Measurements from ENCODE around the gene ZNF783.
"Not testable (repeated sequence)": the region's sequence is repeated elsewhere in the genome, so short reads cannot be mapped to it uniquely, and the experiment has no call there.

Gene ZNF783

GRCh38 chr7:149306854-149307253, 44.9 kb downstream of the ZNF783 start:
- DNase-seq, result no peak

GRCh38 chr7:149307775-149308501, 45.9 kb downstream of the ZNF783 start:
- DNase-seq, result no peak

- DNase-seq, result no peak
These were observed 48.3 kb downstream of the ZNF783 start for GRCh38 chr7:149310113-149310836.

GRCh38 chr7:149310990-149311573, 49.1 kb downstream of the ZNF783 start:
- DNase-seq, result no peak

GRCh38 chr7:149313981-149314380, 52.0 kb downstream of the ZNF783 start:
- no peak for DNase-seq

GRCh38 chr7:149316606-149317005, 54.6 kb downstream of the ZNF783 start:
- no peak for DNase-seq

GRCh38 chr7:149317496-149317895, 55.5 kb downstream of the ZNF783 start:
- no peak for DNase-seq

- DNase-seq, result no peak
These were observed 56.1 kb downstream of the ZNF783 start for GRCh38 chr7:149317986-149318672.

- DNase-seq, result no peak
These were observed 57.4 kb downstream of the ZNF783 start for GRCh38 chr7:149319376-149319775.

- DNase-seq, result no peak
These were observed 58.5 kb downstream of the ZNF783 start for GRCh38 chr7:149320313-149321124.

GRCh38 chr7:149321125-149321905, 59.3 kb downstream of the ZNF783 start:
- not testable (repeated sequence) for DNase-seq

- DNase-seq, result no peak
These were observed 60.1 kb downstream of the ZNF783 start for GRCh38 chr7:149321978-149322541.

- DNase-seq, result no peak
These were observed 60.7 kb downstream of the ZNF783 start for GRCh38 chr7:149322737-149323136.

GRCh38 chr7:149325248-149325647, 63.3 kb downstream of the ZNF783 start:
- no peak for DNase-seq

GRCh38 chr7:149329265-149329664, 67.3 kb downstream of the ZNF783 start:
- DNase-seq, result no peak

GRCh38 chr7:149329766-149330334, 67.9 kb downstream of the ZNF783 start:
- no peak for DNase-seq

GRCh38 chr7:149330914-149331567, 69.0 kb downstream of the ZNF783 start:
- DNase-seq, result no peak

- not testable (repeated sequence) for DNase-seq
These were observed 70.8 kb downstream of the ZNF783 start for GRCh38 chr7:149332602-149333320.

- no peak for DNase-seq
These were observed 71.3 kb downstream of the ZNF783 start for GRCh38 chr7:149333321-149333717.

GRCh38 chr7:149334219-149334618, 72.2 kb downstream of the ZNF783 start:
- DNase-seq, result no peak
